Measurements from ENCODE around the gene FARP2.
"Not testable (repeated sequence)": the region's sequence is repeated elsewhere in the genome, so short reads cannot be mapped to it uniquely, and the experiment has no call there.

Gene FARP2

GRCh38 chr2:241366678-241367077, 10.6 kb downstream of the FARP2 start:
- in situ Hi-C loops (cut with HindIII; ENCODE audit: low sequenced_read_pairs): no loop called here

GRCh38 chr2:241368643-241369042, 12.6 kb downstream of the FARP2 start:
- in situ Hi-C loops (cut with HindIII; ENCODE audit: low sequenced_read_pairs): no loop called here

GRCh38 chr2:241372361-241372992, 16.4 kb downstream of the FARP2 start:
- in situ Hi-C loops (cut with HindIII; ENCODE audit: low sequenced_read_pairs): no loop called here

GRCh38 chr2:241373446-241373845, 17.4 kb downstream of the FARP2 start:
- in situ Hi-C loops (cut with HindIII; ENCODE audit: low sequenced_read_pairs): no loop called here

GRCh38 chr2:241373906-241374305, 17.8 kb downstream of the FARP2 start:
- in situ Hi-C loops (cut with HindIII; ENCODE audit: low sequenced_read_pairs): not testable (repeated sequence)

GRCh38 chr2:241375300-241375699, 19.2 kb downstream of the FARP2 start:
- in situ Hi-C loops (cut with HindIII; ENCODE audit: low sequenced_read_pairs): no loop called here

- in situ Hi-C loops (cut with HindIII; ENCODE audit: low sequenced_read_pairs): no loop called here
Measured at GRCh38 chr2:241376808-241377207, 20.7 kb downstream of the FARP2 start.

- in situ Hi-C loops (cut with HindIII; ENCODE audit: low sequenced_read_pairs): no loop called here
Measured at GRCh38 chr2:241378816-241379215, 22.7 kb downstream of the FARP2 start.

GRCh38 chr2:241379481-241380480, 23.7 kb downstream of the FARP2 start:
- in situ Hi-C loops (cut with HindIII; ENCODE audit: low sequenced_read_pairs): no loop called here

- in situ Hi-C loops (cut with HindIII; ENCODE audit: low sequenced_read_pairs): no loop called here
Measured at GRCh38 chr2:241381872-241382271, 25.8 kb downstream of the FARP2 start.

- in situ Hi-C loops (cut with HindIII; ENCODE audit: low sequenced_read_pairs): not testable (repeated sequence)
Measured at GRCh38 chr2:241385450-241385849, 29.4 kb downstream of the FARP2 start.

- in situ Hi-C loops (cut with HindIII; ENCODE audit: low sequenced_read_pairs): no loop called here
Measured at GRCh38 chr2:241386519-241386918, 30.4 kb downstream of the FARP2 start.

GRCh38 chr2:241389697-241390096, 33.6 kb downstream of the FARP2 start:
- in situ Hi-C loops (cut with HindIII; ENCODE audit: low sequenced_read_pairs): no loop called here

- in situ Hi-C loops (cut with HindIII; ENCODE audit: low sequenced_read_pairs): no loop called here
Measured at GRCh38 chr2:241390301-241391206, 34.5 kb downstream of the FARP2 start.

- in situ Hi-C loops (cut with HindIII; ENCODE audit: low sequenced_read_pairs): no loop called here
Measured at GRCh38 chr2:241391892-241392665, 36.0 kb downstream of the FARP2 start.

- in situ Hi-C loops (cut with HindIII; ENCODE audit: low sequenced_read_pairs): not testable (repeated sequence)
Measured at GRCh38 chr2:241392753-241393152, 36.7 kb downstream of the FARP2 start.

GRCh38 chr2:241393524-241394196, 37.6 kb downstream of the FARP2 start:
- in situ Hi-C loops (cut with HindIII; ENCODE audit: low sequenced_read_pairs): no loop called here

GRCh38 chr2:241396809-241397208, 40.7 kb downstream of the FARP2 start:
- in situ Hi-C loops (cut with HindIII; ENCODE audit: low sequenced_read_pairs): not testable (repeated sequence)

Measured in DLD1 (cell line).